Activated CD4-positive, CD25-positive, alpha-beta regulatory T cell treated with anti-CD3 and anti-CD28 coated beads, Interleukin-2, amount 50 U/mL, for 16 hours (primary cell): Measurements from ENCODE around the gene GMDS.

Source experiments
- DNase-seq: peaks from one replicate; pipeline ENCODE4 v3.0.0-alpha.2; 2020; ENCODE audit warnings: low read depth, low spot score

GMDS gene

DNA sequence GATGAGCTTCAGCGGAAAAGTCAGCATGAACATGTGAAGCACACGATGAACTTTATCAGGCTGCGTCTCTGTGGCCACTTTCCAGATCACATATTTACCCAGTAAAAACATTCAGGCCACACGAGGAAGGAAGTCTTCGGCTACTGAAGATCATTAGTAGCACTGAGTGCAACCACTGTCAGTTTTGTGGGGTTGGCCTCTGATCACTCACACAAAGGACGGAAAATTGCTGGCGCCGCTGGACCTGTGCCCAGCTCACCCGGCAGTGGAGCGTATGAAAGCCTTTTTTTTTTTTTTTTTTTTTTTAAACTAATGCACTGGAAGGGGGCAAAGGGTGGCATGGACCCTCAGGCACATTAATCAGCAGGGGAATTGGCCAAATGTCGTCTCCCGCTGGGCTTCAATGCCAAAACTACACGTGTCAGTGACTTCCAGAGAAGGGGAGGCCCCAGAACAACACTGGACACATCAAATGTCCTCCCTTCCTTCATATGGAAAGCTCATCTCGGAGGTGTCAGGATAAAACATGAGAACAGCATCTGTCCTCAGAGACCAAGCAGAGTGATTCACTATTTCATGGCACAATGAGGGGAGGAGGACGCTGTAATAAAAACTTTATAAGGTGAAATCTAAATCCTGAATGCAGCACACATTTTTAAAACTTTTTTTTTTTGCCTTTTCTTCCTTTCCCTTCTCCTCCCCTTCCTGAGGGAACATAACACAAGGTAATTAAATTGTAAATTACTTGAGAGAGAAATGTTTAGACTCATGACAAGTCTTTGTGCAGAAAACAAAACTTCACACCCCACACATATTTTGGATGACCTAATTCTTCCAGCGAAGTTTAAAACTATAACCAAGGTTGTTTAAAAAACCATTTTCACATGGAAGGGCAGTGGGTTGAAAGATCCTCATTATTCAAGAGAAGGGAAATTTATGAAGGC lies 412.3 kb downstream of the GMDS start:
- no peak for DNase-seq

DNA sequence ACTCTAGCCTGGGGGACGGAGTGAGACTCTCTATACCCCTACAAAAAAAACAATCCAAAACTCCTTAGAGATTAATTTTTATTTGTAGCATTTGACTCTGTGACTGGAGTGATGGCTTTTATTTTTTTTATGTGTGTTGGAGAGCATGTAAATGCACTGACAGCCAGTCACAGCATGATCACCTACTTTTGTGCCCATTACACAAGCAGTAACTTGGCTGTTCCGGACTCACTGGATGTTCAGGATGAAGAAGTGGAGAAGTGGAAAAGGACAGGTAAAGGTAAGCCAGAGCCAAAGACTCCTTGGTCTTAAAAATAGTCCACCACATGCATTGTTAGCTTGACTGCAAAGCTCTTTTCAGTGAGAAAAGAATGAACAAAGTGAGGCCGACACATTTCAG lies 413.0 kb downstream of the GMDS start:
- no peak for DNase-seq

DNA sequence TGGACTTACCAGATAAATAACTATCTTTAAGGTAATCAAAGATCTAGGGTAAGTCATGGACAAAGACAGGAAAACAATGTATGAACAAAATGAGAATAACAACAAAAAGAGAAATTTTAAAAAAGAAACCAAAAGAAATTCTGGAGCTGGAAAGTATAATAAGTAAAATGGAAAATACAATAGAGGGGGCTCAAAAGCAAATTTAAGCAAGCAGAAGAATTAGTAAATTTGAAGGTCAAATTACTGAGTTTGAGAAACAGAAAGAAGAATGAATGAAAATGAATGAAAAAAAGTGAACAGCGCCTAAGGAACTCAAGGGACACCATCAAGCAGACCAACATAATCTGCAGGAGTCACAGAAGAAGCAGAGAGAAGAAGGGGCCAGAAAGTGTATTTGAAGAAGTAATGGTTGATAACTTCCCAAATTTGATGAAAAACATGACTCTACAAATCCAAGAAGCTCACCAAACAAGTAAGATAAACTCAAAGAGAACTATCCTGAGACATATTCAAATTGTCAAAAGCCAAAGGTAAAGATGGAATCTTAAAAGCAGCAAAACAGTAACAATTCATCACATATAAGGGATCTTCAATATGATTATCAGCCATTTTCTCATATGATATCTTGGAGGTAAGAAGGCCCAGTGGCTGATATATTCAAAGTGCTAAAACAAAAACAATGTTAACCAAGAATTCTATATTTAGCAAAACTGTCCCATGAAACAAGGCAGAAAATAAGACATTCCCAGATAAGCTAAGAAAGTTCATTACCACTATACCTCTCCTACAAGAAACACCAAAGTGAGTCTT lies 417.2 kb downstream of the GMDS start:
- DNase-seq, result no peak

DNA sequence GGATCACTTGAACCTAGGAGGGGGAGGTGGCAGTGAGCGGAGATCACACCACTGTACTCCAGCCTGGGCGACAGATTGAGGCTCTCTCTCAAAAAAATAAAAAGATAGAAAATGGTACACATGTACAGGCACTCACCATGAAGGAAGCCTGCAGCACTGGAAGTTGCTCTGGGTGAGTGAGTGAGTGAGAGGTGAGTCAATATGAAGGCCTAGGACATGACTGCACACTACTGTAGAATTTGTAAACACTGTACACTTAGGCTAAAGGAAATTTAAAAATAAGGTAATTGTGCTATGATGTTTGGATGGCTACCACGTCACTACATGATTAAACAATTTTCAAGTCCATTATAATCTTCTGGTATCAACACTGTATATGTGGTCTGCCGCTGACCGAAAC lies 419.5 kb downstream of the GMDS start:
- no peak for DNase-seq

DNA sequence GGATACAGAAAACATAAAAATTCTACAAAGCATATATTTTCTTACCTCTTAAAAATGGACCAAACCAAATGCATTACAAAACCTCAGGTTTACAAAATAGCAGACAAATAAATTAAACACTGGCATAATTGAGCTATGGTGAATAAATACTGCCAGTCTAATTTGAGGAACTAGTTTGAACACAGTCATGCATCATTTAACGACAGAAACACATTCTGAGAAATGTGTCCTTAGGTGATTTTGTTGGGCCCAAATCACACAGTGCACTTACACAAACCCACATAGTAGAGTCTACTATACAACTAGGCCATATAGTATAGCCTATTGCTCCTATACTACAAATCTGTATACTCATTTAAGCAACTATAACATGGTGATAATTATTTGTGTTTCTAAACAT lies 420.1 kb downstream of the GMDS start:
- no peak for DNase-seq

DNA sequence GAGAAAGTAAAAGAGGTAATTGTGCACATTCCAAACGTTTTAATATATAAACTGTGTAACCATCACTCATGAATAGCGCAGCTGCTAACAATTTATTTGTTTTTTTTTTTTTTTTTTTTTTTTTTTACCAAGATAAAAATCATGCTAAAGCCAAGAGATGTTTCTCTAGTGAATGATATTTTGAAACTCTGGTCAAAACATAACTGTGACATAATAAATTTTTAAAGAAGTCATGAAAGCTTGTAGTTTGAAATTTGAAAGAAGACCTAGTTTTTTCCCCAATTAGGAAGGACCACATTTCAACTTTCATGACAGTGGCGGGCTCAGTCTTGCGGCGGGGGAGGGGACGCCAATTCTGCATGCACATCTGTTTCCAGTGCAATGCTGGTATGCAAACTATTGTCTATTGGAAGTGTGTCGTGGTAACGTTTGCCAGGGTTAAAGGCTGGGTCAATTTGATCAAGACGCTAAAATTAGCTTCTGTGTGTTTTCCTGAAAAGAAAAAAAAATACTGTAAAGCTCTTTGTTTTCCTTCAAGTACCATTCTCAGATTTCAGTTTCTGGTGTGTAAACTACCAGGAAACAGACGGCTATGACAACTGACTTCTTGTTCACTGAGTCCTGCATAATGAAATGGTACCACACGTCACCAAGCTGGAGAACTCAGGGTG lies 423.8 kb downstream of the GMDS start:
- no peak for DNase-seq

DNA sequence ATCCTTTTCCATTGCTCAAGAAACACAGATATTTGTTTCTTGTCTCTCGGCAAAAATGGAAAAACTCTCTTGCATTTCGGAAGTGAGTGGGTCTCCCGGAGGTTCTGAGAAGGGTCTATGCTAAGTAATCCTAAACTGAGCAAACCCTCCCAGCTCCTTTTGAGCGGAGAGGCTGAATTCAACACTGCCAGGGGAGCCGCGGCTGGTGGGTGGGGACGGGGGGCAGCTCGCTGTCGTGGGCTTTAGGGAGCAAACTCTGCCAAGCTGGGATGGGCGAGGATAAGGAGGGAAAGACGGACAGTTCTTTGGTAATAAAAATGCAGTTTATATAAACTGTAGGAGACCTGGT lies 424.3 kb downstream of the GMDS start:
- no peak for DNase-seq

DNA sequence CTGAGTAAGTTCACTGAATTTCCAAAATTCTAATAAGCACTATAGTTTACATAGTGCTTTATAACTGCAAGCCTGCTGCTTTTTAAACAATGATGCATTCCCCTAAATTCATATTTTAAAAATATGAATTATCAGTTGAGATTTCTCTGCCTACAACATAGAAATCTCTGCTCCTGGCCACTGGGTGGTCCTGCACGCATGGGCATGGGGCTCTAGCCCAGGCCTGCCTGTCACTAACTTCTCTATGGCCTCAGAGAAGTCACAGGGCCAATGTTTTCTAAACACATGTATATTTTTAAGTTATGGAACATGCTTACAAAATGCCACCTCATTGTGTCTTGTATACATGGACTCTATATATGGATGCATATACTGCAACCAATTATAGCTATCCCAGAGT lies 424.7 kb downstream of the GMDS start:
- no peak for DNase-seq

DNA sequence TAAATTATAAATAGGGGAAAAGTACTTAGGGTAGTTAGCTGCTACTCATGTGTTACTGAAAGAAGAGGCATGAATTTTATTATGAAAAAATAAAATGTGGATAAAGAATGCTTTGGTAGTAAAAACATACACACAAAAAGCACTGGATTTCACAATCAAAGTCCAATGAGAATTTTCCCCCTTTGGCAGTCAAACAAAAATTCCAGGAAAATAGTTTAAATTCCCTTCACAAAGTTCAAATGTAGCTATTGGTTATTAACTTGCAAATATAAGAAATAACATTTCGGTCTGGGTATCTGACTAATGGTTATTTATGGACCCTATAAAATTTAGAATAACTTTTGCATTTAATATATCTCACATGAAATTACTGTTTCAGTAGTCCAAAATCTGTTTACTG lies 425.2 kb downstream of the GMDS start:
- no peak for DNase-seq

DNA sequence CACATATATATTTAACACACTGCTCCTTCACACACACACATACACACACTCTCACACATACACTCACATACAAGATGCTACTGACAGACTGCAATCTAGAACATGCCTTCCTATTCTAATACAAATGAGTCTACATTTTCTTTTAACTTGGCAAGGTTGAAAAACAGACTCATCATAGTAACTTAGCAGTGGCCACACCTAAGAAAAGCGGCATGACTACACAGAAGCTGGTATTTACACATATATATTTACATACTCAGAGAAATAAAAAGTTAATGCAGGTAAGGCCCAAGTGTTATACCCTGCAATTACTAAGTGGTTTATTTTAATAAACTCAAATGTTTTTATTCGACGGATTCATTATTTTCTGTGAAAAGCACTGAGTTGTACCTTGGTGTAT lies 426.4 kb downstream of the GMDS start:
- DNase-seq, result no peak

DNA sequence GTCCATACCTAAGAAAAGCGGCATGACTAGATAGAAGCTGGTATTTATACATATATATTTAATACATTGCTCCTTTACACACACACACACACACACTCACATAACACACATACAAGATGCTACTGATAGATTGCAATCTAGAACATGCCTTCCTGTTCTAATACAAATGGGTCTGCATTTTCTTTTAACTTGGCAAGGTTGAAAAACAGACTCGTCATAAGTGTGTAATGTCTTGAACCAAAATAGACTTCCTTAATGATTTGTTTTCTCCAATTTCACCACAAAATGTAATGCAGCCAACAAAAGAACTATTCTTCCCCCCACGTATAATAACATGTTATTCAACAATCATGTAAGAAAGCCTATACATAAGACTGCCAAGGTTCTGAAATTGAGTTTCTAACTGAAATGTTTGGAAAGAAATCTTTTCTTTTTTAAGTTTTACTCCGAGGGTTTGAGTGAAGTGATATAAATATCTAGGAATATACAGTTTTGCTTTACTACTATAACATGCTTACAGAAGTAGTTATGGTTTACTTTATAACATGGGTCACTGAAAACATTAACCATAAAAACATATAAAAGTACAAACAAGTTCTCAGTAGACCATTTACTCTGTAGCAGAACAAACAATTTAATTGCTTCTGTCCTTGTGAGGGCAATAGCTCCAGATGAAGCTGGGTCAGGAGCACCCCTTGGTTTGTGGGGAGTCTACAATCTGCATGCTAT lies 428.2 kb downstream of the GMDS start:
- DNase-seq, result no peak

DNA sequence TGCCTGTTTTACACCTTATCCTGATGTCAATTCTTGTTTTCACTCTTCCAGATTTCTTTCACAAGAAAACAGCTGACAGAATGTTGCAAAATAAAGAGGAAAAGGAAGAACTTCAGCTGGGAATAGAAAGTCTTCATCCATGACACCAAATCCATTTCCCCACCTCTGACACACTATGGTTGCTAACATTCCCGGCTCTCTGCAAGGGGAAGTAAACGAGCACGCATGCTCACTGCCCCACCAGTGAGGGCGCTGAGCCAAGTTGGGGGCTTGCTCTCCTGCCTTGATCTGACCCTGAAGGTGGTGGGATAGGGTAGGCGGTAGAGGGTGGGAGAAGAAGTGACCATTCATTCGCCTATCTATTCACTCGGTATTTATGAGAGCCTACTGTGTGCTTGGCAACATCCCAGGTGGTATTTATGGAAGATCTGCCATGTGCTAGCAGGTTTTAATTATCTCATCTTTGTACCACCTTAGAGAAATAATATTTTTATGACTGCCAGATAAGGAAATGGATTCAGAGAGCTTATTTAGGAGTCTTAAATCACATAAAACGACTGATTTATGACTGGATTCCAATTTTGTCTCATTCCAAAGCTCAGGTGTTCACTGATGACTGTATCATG lies 429.5 kb downstream of the GMDS start:
- no peak for DNase-seq

DNA sequence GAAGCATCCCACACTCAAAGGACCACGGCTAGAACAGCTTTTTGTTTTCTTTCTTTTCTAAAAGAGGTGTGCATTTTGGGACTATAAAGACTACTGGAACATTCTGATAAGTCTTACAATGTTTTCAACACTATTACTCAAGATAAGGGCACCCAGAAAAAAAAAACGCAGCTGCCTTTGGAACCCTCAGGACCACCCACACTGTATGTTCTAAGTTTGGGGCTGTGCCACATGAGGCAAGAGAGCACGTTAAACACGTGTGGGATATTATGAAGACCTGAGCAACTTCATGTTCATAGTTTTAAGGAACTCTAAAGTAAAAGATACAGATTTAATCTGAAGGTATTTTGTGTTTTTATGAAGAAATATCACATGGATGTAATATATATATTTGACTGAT lies 431.1 kb downstream of the GMDS start:
- no peak for DNase-seq

DNA sequence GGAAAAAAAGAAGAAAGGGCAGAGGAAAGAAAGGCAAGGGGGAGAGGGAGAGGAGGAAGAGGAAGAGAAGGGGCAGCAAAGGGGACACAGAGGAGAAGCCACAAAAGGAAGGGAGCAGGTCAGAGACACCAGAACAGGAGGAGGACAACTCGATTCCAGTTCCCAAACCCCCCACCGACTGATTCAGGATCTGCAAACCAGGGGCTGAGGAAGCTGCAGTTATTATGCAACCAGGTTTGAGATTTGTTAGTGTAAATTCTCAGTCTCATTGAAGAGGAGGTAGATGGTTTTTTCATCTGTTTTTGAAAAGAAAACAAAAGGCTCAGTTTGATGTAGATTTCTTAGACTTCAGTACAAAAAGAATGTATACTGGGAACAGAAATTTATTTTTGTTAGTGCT lies 432.9 kb downstream of the GMDS start:
- no peak for DNase-seq

DNA sequence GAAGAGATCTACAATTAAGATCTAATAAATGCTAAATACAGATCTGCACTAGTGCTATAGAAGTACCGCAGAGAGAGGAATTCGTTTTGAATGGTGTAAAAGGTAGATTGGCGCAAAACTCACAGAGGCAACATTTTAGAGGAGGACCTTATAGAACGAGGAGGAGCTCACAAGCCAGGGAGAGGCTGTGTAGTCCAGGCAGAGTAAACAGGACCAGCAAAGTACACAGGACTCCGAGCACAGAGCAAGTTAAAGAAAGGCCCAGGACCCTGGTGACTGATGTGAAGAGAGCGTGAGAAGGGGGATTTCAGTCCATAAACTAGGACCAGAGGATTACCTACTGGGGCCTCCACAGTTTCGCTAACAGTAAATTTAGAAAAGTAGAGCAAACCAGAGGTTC lies 433.4 kb downstream of the GMDS start:
- DNase-seq, result no peak

DNA sequence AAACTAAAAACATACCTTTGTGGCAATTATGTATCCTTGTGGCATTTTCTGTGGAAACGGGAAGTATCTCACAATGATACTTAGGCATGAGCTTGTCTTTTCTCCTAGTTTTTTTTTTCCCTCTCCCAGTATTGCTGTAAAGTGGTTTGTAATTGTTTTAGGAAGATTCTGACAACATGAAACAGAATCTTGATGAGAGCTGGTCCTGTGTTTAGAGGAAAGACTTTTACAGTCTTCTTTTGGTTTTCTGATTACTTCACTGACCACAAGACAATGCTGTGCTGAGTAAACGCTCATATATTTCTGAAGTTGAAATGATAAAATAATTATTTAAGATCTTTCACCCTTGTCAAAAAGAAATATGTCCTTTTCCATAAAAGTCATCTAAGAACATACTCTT lies 434.5 kb downstream of the GMDS start:
- DNase-seq, result no peak

DNA sequence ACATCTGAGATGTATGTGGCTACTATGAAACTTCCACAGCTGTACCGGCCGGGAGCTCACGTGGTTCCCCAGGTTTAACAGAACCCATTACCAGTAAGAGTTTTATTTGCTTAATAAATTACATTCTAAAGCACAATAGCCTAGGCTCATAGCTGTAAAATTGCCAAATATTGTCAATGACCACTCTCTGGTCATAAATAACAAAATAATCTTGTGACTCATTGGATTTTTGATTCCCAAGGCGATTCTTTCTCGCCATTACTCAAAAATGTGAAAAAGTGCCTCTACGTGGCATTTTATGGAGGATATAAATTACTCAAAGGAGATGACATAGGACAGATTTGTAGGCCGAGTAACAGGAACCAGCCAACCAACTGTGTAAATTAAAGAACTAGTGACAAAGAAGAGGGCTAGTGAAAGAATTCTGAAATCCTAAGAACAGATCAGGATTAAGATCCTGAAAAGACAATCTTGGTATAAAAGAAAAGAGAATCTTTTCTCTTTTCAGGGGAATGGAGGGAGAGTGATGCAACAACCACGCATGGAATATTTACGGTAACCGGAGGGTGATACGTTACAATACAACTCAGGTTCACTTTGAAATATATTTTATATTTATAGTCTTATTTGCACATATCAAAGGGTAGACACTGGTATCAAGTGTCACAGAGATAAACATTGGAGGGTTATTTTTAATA lies 436.0 kb downstream of the GMDS start:
- DNase-seq, result no peak

DNA sequence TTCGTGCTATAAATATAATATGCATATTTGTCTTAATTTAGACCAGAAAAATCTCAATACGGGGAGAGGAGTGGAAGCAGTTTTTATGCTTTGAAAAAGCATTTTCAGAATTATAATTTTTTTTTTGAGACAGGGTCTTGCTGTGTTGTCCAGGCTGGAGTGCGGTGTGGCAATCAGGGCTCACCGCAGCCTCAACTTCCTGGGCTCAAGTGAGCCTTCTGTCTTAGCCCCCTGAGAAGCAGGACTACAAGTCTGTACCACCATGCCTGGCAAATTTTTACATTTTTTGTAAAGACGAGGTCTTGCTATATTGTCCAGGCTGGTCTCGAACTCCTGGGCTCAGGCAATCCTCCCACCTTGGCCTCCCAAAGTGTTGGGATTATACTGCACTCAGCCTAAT lies 438.5 kb downstream of the GMDS start:
- DNase-seq, result no peak

DNA sequence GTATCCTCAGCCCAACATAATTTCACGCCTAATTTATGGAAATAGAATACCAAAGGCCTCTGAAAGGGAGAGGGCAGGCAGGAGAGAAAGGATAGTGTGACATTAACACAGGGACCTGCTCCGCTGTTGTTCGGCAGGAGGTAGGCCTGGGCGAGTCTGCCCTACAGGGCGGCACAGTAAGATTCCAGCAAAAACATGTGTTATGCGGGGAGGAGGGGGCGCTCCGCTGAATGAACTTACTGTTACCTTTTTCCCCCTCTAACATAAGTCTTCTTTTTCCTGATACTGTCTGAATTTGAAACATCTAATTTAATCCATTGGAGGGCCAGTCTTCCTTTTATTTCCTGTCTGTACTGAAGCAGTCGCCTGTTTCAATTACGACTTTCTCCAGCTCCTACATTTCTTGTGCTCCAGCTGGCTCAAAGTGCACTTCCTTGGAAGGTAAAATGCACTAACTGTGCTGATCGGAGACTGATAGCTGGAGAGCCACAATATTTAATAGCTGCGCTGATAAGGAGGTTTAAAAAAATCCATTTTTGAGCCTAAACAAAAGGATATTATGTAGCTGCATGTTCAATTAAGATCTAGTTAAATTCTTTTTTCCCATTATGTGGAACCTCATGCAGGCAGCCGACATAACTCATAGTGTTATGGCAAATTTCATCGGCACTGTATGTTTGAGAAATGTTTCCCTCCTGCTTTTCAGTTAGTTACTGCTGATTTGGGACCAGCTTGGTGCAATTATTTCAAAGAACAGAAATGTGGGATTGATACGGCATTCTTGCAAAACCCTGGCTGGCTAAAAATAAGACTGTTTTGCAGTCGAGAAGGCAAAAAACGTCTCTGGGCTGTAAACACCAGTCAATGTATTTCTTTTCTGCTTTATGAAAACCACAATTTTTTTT lies 442.7 kb downstream of the GMDS start:
- DNase-seq, result no peak

DNA sequence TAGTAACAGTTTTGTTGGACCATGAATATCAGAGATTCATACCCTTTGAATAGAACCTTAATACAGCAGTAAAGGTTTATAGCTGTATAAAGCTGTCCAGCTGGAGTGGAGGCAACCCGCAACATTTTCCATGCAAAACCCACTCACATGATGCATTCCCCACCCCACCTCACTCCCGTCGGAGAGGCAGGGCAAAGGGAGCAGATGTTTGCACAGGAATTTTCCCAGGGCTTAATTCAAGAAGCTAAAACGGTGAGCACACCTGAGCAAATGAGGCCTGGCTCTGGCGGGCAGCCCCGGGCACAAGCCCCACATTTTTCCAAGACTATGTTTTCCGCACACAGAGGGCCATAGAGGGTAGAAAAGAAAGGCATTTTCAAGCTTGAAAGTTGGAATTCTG lies 444.0 kb downstream of the GMDS start:
- DNase-seq, result no peak
